ENCODE measurements around the gene RHOT2. TPM values are rescaled to one million over a fixed set of nuclear protein-coding genes. Genes with fewer than 3 reads are reported as not detected.

The RHOT2 gene
- total RNA-seq, 1 donor from 2014 or later: 93.2 TPM

- Mint-ChIP-seq H3K27me3 (ENCODE audit: low read depth, unreplicated experiment) (no peaks in the 10 kb centered on the region), H3K4me3 (ENCODE audit: unreplicated experiment) (no peak overlapping the region), H3K4me1 (ENCODE audit: low read depth, unreplicated experiment) (no peaks in the 10 kb centered on the region), H3K36me3 (ENCODE audit: low read depth, unreplicated experiment) (no peaks in the 10 kb centered on the region), H3K27ac (ENCODE audit: unreplicated experiment) (no peak overlapping the region), H3K9me3 (ENCODE audit: unreplicated experiment) (no peaks in the 10 kb centered on the region)
- Histone ChIP-seq H3K4me1 (ENCODE audit: insufficient read depth, low read length) (peaks cover 11% of the 10 kb centered on the region), H3K79me2 (ENCODE audit: insufficient read depth, low read length) (peaks cover 15% of the 10 kb centered on the region), H3K36me3 (ENCODE audit: insufficient read depth, low read length) (no peaks in the 10 kb centered on the region), H3K27ac (ENCODE audit: low read depth, low read length) (no peak overlapping the region), H3K27me3 (ENCODE audit: insufficient read depth, low read length) (no peaks in the 10 kb centered on the region), H3K4me3 (ENCODE audit: insufficient read depth, low read depth, low read length) (no peak overlapping the region), H4K20me1 (ENCODE audit: insufficient read depth, low read length) (peaks cover 14% of the 10 kb centered on the region), H3K9ac (ENCODE audit: low read length) (no peak overlapping the region), H3K9me3 (ENCODE audit: insufficient read depth, low read depth, low read length) (no peaks in the 10 kb centered on the region), H2AFZ (ENCODE audit: low read depth, low read length) (no peak overlapping the region), H3K4me2 (ENCODE audit: low read length) (no peak overlapping the region)
- FAIRE-seq (no peak), DNase-seq (ENCODE audit: low read depth) (no peak)
- TF ChIP-seq CTCF (IDR thresholded peaks at IDR 0.05; ENCODE audit: insufficient read depth, low read depth, low read length) (no peak), EZH2 (IDR thresholded peaks at IDR 0.05; ENCODE audit: insufficient read depth, low read length) (no peak)
Observed at GRCh38 chr16:632486-633335, 35.2 kb upstream of the RHOT2 start.

GRCh38 chr16:633336-634050, 34.4 kb upstream of the RHOT2 start:
- H3K36me3 Mint-ChIP-seq (ENCODE audit: low read depth, unreplicated experiment): no peaks in the 10 kb centered on the region
- DNase-seq (ENCODE audit: low read depth): no peak
- Histone ChIP-seq H3K4me2 (ENCODE audit: low read length) (no peak overlapping the region), H3K9me3 (ENCODE audit: insufficient read depth, low read depth, low read length) (no peaks in the 10 kb centered on the region), H3K79me2 (ENCODE audit: insufficient read depth, low read length) (peaks cover 15% of the 10 kb centered on the region), H3K4me3 (ENCODE audit: insufficient read depth, low read depth, low read length) (no peak overlapping the region), H3K9ac (ENCODE audit: low read length) (no peak overlapping the region), H3K27me3 (ENCODE audit: insufficient read depth, low read length) (no peaks in the 10 kb centered on the region), H3K4me1 (ENCODE audit: insufficient read depth, low read length) (peaks cover 11% of the 10 kb centered on the region), H3K36me3 (ENCODE audit: insufficient read depth, low read length) (no peaks in the 10 kb centered on the region), H2AFZ (ENCODE audit: low read depth, low read length) (no peak overlapping the region), H4K20me1 (ENCODE audit: insufficient read depth, low read length) (peaks cover 14% of the 10 kb centered on the region), H3K27ac (ENCODE audit: low read depth, low read length) (no peak overlapping the region)
- no peak for FAIRE-seq
- no peaks in the 10 kb centered on the region for H3K4me1 Mint-ChIP-seq (ENCODE audit: low read depth, unreplicated experiment)
- no peak overlapping the region for H3K27ac Mint-ChIP-seq (ENCODE audit: unreplicated experiment)
- no peak for TF ChIP-seq CTCF (IDR thresholded peaks at IDR 0.05; ENCODE audit: insufficient read depth, low read depth, low read length)
- TF ChIP-seq EZH2 (IDR thresholded peaks at IDR 0.05; ENCODE audit: insufficient read depth, low read length): no peak
- H3K4me3 Mint-ChIP-seq (ENCODE audit: unreplicated experiment): no peak overlapping the region
- no peaks in the 10 kb centered on the region for H3K27me3 Mint-ChIP-seq (ENCODE audit: low read depth, unreplicated experiment)
- H3K9me3 Mint-ChIP-seq (ENCODE audit: unreplicated experiment): no peaks in the 10 kb centered on the region
